HG02678 (cell line): ENCODE data around the gene SYN1.
A peak's percentile ranks its signal among the peaks of the same experiment; 100 is the strongest.

Source experiments
- ATAC-seq: cut with Tn5 transposase; IDR thresholded peaks from one replicate; pipeline ENCODE4 v1.9.1; 2021; ENCODE audit warnings: mild to moderate bottlenecking, moderate library complexity; ENCODE audit not compliant: unreplicated experiment

SYN1 gene

DNA sequence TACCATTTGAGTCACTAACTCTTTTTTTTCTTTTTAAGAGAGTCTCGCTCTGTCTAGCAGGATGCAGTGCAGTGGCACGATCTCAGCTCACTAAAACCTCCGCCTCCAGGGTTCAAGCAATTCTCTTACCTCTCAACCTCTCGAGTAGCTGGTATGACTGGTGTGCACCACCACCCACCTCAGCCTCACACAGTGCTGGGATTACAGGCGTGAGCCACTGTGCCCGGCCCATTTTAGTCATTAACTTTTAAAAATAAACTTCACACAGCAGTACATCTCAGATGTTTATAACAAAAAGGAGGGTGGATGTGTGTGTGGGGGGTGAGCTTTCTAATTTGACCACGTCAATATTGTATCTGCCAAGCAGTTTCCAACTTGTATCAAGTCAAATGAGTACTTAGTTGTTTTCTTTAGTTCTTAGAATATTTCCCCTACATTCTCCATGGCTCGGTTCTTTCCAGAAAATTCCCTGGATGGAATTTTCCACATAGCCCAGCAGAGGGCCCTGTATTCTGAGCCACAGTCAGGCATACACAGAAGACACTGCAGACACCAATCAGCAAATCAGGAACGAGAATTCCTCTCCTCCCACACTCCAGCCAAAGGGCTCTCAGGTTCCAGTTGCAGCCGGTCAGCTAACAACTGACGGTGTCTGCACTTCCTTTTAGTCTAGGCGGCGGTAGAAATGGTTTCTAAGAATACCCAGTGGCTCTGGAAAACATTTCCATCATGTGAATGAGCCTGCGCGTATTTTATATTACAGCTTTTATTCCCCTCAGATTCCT lies 78.7 kb downstream of the SYN1 start:
- no peak for ATAC-seq

DNA sequence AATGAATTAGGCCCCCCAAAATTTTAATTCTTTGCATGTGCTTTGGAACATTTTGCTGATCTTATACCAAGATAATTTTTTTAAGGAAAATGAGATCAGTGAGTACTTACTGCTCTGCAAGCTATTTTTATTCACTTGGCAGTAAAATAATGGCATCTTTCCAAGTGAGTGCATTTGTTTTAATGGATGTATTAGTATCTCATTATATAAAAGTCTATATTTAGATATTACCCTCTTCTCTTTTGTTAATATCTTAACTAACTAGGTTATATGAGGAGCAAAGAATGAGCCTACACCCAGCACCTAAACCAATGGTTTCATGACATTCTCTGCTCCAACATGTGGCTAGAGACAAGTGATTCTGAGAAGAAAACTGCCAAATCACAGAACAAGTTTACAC lies 79.8 kb downstream of the SYN1 start:
- ATAC-seq = no peak

- ATAC-seq = no peak
Measured at GRCh38 chrX:47530049-47530448, 89.6 kb downstream of the SYN1 start.

DNA sequence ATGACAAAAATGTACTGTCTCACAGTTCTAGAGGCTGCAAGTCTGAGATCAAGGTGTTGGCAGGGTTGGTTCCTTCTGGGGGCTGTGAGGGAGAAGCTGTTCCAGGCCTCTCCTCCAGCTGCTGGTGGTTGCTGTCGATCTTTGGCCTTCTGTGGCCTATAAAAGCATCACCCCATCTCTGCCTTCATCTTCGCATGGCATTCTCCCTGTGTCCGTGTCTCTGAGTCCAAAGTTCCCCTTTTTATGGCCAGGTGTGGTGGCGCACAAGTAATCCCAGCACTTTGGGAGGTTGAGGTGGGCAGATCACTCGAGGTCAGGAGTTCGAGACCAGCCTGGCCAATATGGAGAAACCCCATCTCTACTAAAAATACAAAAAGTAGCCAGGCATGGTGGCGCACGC lies 90.1 kb downstream of the SYN1 start:
- ATAC-seq = no peak

DNA sequence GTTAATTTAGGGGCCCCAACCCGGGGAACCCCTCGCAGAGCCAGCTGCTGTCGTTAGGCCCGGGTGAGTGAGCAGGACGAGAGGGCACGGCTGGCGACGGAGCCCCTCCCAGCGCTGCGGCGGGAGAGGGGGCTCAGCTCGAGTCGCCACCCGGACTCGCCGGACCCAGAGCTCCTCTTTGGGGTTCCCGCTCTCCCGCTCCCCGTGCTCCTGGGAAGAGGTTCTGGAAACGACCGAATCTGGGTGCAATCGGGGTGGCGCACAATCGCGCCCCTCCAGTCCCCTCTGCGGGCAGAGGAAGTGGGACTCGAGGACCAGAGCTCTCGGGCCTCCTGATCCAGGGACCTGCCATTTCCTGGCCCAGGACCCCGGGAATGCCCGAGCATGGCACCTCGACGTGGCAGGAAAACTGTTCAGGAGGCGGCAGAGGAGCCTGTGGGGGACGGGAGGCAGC lies 95.9 kb downstream of the SYN1 start:
- peak; percentile 21 for ATAC-seq

DNA sequence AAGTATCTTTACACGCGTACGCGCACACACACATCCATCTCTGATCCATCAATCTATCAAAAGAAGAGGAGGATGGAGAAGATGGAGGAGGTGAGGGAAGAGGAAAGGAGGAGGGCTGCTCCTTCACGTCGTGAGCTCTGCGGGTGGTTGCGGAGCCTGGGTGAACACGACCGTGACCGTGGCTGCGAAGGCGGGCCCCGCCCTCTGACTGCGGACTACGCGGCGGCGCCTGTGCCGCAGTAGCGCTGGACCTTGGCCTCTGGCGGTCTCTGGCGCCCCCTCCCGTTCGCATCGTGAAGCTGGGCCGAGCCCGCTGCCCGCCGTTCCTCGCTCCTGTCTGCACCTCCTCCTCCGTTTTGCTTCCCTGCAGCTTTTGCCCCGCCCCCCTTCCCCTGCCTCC lies 96.4 kb downstream of the SYN1 start:
- peak; percentile 94 for ATAC-seq
